Measurements from ENCODE around the gene SLC38A11. TPM values are rescaled to one million over a fixed set of nuclear protein-coding genes. Genes with fewer than 3 reads are reported as not detected.

SLC38A11 gene
- total RNA-seq, 1 donor from 2014 or later = 0.33 TPM

GRCh38 chr2:164954186-164954585 lies 1.1 kb downstream of the SLC38A11 start:
- Histone ChIP-seq H3K27ac (replicated peaks) (no peak overlapping the region), H3K27me3 (ENCODE audit: low read depth) (peaks cover 38% of the 10 kb centered on the region), H3K9me3 (replicated peaks) (no peaks in the 10 kb centered on the region), H3K36me3 (no peaks in the 10 kb centered on the region), H3K4me1 (peaks cover 8% of the 10 kb centered on the region), H3K4me3 (peak overlapping the region; percentile 63)
- no peak for TF ChIP-seq CTCF (IDR thresholded peaks at IDR 0.05; ENCODE audit: borderline replicate concordance)
- intact Hi-C loops (cut with micrococcal nuclease) = no loop called here
- no peak for DNase-seq

GRCh38 chr2:164953279-164953678 lies 2.0 kb downstream of the SLC38A11 start:
- no peak for TF ChIP-seq CTCF (IDR thresholded peaks at IDR 0.05; ENCODE audit: borderline replicate concordance)
- Histone ChIP-seq H3K4me1 (peaks cover 8% of the 10 kb centered on the region), H3K36me3 (no peaks in the 10 kb centered on the region), H3K27ac (replicated peaks) (no peak overlapping the region), H3K9me3 (replicated peaks) (no peaks in the 10 kb centered on the region), H3K4me3 (no peak overlapping the region), H3K27me3 (ENCODE audit: low read depth) (peaks cover 38% of the 10 kb centered on the region)
- intact Hi-C loops (cut with micrococcal nuclease) = no loop called here
- DNase-seq = no peak

GRCh38 chr2:164952057-164952702 lies 3.1 kb downstream of the SLC38A11 start:
- H3K36me3 ChIP-seq = no peaks in the 10 kb centered on the region
- intact Hi-C loops (cut with micrococcal nuclease) = no loop called here
- TF ChIP-seq CTCF (IDR thresholded peaks at IDR 0.05; ENCODE audit: borderline replicate concordance) = no peak
- H3K27me3 ChIP-seq (ENCODE audit: low read depth) = peaks cover 38% of the 10 kb centered on the region
- no peaks in the 10 kb centered on the region for H3K9me3 ChIP-seq (replicated peaks)
- no peak overlapping the region for H3K27ac ChIP-seq (replicated peaks)
- peaks cover 8% of the 10 kb centered on the region for H3K4me1 ChIP-seq
- no peak overlapping the region for H3K4me3 ChIP-seq
- no peak for DNase-seq

GRCh38 chr2:164948540-164948939 lies 6.8 kb downstream of the SLC38A11 start:
- no peak for TF ChIP-seq CTCF (IDR thresholded peaks at IDR 0.05; ENCODE audit: borderline replicate concordance)
- no peak overlapping the region for H3K4me3 ChIP-seq
- H3K27me3 ChIP-seq (ENCODE audit: low read depth) = peaks cover 20% of the 10 kb centered on the region
- no peaks in the 10 kb centered on the region for H3K36me3 ChIP-seq
- DNase-seq = no peak
- no peaks in the 10 kb centered on the region for H3K9me3 ChIP-seq (replicated peaks)
- H3K27ac ChIP-seq (replicated peaks) = no peak overlapping the region
- intact Hi-C loops (cut with micrococcal nuclease) = no loop called here
- no peaks in the 10 kb centered on the region for H3K4me1 ChIP-seq

- intact Hi-C loops (cut with micrococcal nuclease) = no loop called here
- no peaks in the 10 kb centered on the region for H3K4me1 ChIP-seq
- H3K36me3 ChIP-seq = no peaks in the 10 kb centered on the region
- no peaks in the 10 kb centered on the region for H3K9me3 ChIP-seq (replicated peaks)
- no peak overlapping the region for H3K27ac ChIP-seq (replicated peaks)
- H3K4me3 ChIP-seq = no peak overlapping the region
- no peak for DNase-seq
- no peak for TF ChIP-seq CTCF (IDR thresholded peaks at IDR 0.05; ENCODE audit: borderline replicate concordance)
- peaks cover 8% of the 10 kb centered on the region for H3K27me3 ChIP-seq (ENCODE audit: low read depth)
These were observed 8.0 kb downstream of the SLC38A11 start for GRCh38 chr2:164947281-164947680.
